ENCODE data around the gene CBFA2T2.

The CBFA2T2 gene

GRCh38 chr20:33474097-33474873 lies 15.6 kb upstream of the CBFA2T2 start:
- no peak for TF ChIP-seq CTCF (IDR thresholded peaks at IDR 0.05; ENCODE audit: insufficient read depth, low read depth, low read length, missing control alignments)
- DNase-seq (ENCODE audit: low read depth): no peak
- H3K4me3 ChIP-seq (ENCODE audit: low read depth, low read length): no peak overlapping the region

- H3K4me3 ChIP-seq (ENCODE audit: low read depth, low read length): no peak overlapping the region
- no peak for TF ChIP-seq CTCF (IDR thresholded peaks at IDR 0.05; ENCODE audit: insufficient read depth, low read depth, low read length, missing control alignments)
- no peak for DNase-seq (ENCODE audit: low read depth)
Observed at GRCh38 chr20:33474963-33475362, 14.9 kb upstream of the CBFA2T2 start.

GRCh38 chr20:33475381-33476152 lies 14.3 kb upstream of the CBFA2T2 start:
- no peak for TF ChIP-seq CTCF (IDR thresholded peaks at IDR 0.05; ENCODE audit: insufficient read depth, low read depth, low read length, missing control alignments)
- no peak for DNase-seq (ENCODE audit: low read depth)
- H3K4me3 ChIP-seq (ENCODE audit: low read depth, low read length): no peak overlapping the region

- TF ChIP-seq CTCF (IDR thresholded peaks at IDR 0.05; ENCODE audit: insufficient read depth, low read depth, low read length, missing control alignments): no peak
- no peak overlapping the region for H3K4me3 ChIP-seq (ENCODE audit: low read depth, low read length)
- no peak for DNase-seq (ENCODE audit: low read depth)
Observed at GRCh38 chr20:33477386-33478234, 12.3 kb upstream of the CBFA2T2 start.

- no peak for DNase-seq (ENCODE audit: low read depth)
- H3K4me3 ChIP-seq (ENCODE audit: low read depth, low read length): no peak overlapping the region
- TF ChIP-seq CTCF (IDR thresholded peaks at IDR 0.05; ENCODE audit: insufficient read depth, low read depth, low read length, missing control alignments): no peak
Observed at GRCh38 chr20:33480048-33480447, 9.8 kb upstream of the CBFA2T2 start.

- TF ChIP-seq CTCF (IDR thresholded peaks at IDR 0.05; ENCODE audit: insufficient read depth, low read depth, low read length, missing control alignments): no peak
- no peak overlapping the region for H3K4me3 ChIP-seq (ENCODE audit: low read depth, low read length)
- no peak for DNase-seq (ENCODE audit: low read depth)
Observed at GRCh38 chr20:33481431-33481941, 8.4 kb upstream of the CBFA2T2 start.
